OCI-LY7 (cell line): ENCODE measurements around the gene MEGF6.

Source experiments
- EZH2phosphoT487 ChIP-seq: fragments of 200-600 bp; sonication (generic); IDR thresholded peaks from 2 replicates; pipeline ENCODE4 v1.6.1; 2018; ENCODE audit warnings: low read depth, borderline replicate concordance, mild to moderate bottlenecking, mixed run types, antibody characterized with exemption, low read length, moderate library complexity, mixed read lengths
- TF ChIP-seq, protein P1 (sequence below): fragments of 200-600 bp; sonication (generic); conservative IDR thresholded peaks from 2 replicates; pipeline ENCODE4 v1.5.1; 2014; ENCODE audit warnings: mild to moderate bottlenecking, antibody characterized with exemption, low read length, moderate library complexity, mixed read lengths

DNA sequence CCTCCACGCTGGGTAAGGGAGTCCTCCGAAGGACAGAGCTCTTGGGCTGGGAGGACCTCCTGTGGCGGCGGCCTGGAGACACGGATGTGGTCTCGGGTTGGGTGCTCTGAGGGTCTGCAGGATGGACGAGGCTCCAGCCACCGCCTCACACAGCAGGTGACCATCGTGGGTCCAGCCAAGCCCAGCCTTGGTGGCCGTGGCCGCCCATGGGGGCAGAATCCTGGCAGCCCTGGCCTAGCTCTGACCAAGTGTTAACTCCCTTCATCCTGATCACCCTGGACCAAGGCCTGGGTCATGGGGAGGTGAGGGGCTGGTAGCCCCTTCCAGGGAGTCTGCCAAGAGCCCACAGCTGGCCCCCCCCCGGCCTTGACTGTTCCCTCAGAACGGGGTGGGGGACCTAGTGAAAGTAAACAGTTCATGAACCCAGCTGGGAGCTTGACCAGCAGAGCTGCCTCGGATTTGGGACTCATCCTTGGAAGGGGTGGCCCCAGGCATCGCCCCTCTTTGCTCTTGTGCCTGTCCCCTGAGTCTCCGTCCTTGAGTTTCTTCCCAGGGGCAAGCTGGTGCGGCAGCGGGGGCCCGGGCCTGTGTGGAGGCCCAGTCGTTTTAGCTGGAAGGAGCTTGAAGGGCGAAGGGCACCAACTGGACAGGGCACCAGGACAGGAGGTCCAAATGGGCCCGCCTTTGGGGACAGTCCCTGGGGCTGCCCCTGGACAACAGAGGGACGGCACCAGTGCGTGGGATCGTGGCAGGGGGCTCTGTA, 139.0 kb downstream of the MEGF6 start:
- TF ChIP-seq, protein P1, sequence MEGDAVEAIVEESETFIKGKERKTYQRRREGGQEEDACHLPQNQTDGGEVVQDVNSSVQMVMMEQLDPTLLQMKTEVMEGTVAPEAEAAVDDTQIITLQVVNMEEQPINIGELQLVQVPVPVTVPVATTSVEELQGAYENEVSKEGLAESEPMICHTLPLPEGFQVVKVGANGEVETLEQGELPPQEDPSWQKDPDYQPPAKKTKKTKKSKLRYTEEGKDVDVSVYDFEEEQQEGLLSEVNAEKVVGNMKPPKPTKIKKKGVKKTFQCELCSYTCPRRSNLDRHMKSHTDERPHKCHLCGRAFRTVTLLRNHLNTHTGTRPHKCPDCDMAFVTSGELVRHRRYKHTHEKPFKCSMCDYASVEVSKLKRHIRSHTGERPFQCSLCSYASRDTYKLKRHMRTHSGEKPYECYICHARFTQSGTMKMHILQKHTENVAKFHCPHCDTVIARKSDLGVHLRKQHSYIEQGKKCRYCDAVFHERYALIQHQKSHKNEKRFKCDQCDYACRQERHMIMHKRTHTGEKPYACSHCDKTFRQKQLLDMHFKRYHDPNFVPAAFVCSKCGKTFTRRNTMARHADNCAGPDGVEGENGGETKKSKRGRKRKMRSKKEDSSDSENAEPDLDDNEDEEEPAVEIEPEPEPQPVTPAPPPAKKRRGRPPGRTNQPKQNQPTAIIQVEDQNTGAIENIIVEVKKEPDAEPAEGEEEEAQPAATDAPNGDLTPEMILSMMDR, result no peak
- no peak for TF ChIP-seq EZH2phosphoT487
